MM.1S (cell line): ENCODE results near the gene ZNF862.

Experiments used
- DNase-seq: peaks from one replicate; pipeline ENCODE4 v3.0.0-alpha.2; 2015
- H2AFZ ChIP-seq: fragments of 300-600 bp; sonication (generic); 2 replicates; pipeline ENCODE4 v1.6.0; 2016; ENCODE audit warnings: antibody characterized with exemption, low read length
- H3F3A ChIP-seq: fragments of 300-600 bp; sonication (generic); 2 replicates; pipeline ENCODE4 v1.6.1; 2016; ENCODE audit warnings: mild to moderate bottlenecking, antibody characterized with exemption, low read length, moderate library complexity, mixed read lengths; ENCODE audit not compliant: insufficient read depth
- H3K27ac ChIP-seq: fragments of 300-600 bp; sonication (generic); 2 replicates; pipeline ENCODE4 v1.5.1; 2016; ENCODE audit warnings: mild to moderate bottlenecking, low read length
- H3K27me3 ChIP-seq: fragments of 300-600 bp; sonication (generic); replicated peaks from 2 replicates; pipeline ENCODE4 v1.6.0; 2016; ENCODE audit warnings: low read length; ENCODE audit not compliant: insufficient read depth
- H3K36me3 ChIP-seq: fragments of 300-600 bp; sonication (generic); replicated peaks from 2 replicates; pipeline ENCODE4 v1.6.1; 2016; ENCODE audit warnings: mild to moderate bottlenecking, low read length, mixed read lengths; ENCODE audit not compliant: insufficient read depth
- H3K4me1 ChIP-seq: fragments of 300-600 bp; sonication (generic); 2 replicates; pipeline ENCODE4 v1.6.1; 2016; ENCODE audit warnings: low read length, mixed read lengths
- H3K4me2 ChIP-seq: fragments of 300-600 bp; sonication (generic); 2 replicates; pipeline ENCODE4 v1.6.0; 2016; ENCODE audit warnings: low read depth, low read length
- H3K4me3 ChIP-seq: fragments of 300-600 bp; sonication (generic); 2 replicates; pipeline ENCODE4 v1.5.1; 2016; ENCODE audit warnings: low read length, mixed read lengths
- H3K79me2 ChIP-seq: fragments of 300-600 bp; sonication (generic); 2 replicates; pipeline ENCODE4 v1.6.1; 2016; ENCODE audit warnings: mixed run types, low read length, mixed read lengths
- H3K9ac ChIP-seq: fragments of 300-600 bp; sonication (generic); 2 replicates; pipeline ENCODE4 v1.6.1; 2016; ENCODE audit warnings: low read length, mixed read lengths
- H3K9me2 ChIP-seq: fragments of 300-600 bp; sonication (generic); replicated peaks from 2 replicates; pipeline ENCODE4 v1.6.1; 2016; ENCODE audit warnings: mild to moderate bottlenecking, low read length, mixed read lengths; ENCODE audit not compliant: insufficient read depth
- H3K9me3 ChIP-seq: fragments of 300-600 bp; sonication (generic); replicated peaks from 2 replicates; pipeline ENCODE4 v1.6.1; 2016; ENCODE audit warnings: mild to moderate bottlenecking, low read length, mixed read lengths; ENCODE audit not compliant: insufficient read depth
- H4K20me1 ChIP-seq: fragments of 300-600 bp; sonication (generic); 2 replicates; pipeline ENCODE4 v1.6.1; 2016; ENCODE audit warnings: mild to moderate bottlenecking, low read length, moderate library complexity, mixed read lengths; ENCODE audit not compliant: insufficient read depth
- EZH2 ChIP-seq: fragments of 300-600 bp; sonication (generic); optimal IDR thresholded peaks from 2 replicates; pipeline ENCODE3; 2017; ENCODE audit warnings: low read depth, mild to moderate bottlenecking, antibody characterized with exemption, low read length, mixed read lengths
- EZH2phosphoT487 ChIP-seq: fragments of 300-600 bp; sonication (generic); IDR thresholded peaks from 2 replicates; pipeline ENCODE4 v1.6.1; 2018; ENCODE audit warnings: antibody characterized with exemption, low read length
- TF ChIP-seq, protein P1 (sequence below): fragments of 300-600 bp; sonication (generic); IDR thresholded peaks from 2 replicates; pipeline ENCODE4 v1.5.1; 2016; ENCODE audit warnings: antibody characterized with exemption, low read length, mixed read lengths

The ZNF862 gene

DNA sequence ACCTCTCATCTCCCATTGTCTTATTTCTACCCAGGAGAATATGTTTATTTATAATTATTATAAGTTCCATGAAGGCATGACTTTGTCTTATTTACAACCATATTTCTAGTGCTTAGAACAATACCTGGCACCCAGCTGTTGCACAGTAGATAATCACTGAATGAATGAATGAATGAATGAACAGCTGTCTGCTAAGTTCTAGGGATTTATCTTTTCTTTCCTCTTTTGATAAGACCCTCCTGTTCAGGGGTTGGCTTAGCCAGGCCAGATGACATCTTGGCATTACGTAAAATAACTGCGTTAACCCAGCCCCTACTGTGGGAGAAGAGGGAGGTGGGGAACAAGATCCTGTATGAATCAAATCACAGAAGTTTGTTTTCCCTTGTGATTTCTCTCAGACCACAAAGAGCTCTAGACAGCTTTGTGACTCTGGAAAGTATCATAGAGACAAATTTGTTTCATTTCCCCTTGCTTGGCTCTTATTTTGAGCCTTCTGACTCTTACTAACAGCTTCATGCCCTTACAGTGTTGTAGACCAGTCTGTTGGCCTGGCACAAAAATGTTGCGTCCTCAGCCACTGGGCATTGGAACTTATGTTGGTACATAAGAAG lies 8.4 kb downstream of the ZNF862 start:
- no peak for TF ChIP-seq EZH2
- TF ChIP-seq, protein P1, sequence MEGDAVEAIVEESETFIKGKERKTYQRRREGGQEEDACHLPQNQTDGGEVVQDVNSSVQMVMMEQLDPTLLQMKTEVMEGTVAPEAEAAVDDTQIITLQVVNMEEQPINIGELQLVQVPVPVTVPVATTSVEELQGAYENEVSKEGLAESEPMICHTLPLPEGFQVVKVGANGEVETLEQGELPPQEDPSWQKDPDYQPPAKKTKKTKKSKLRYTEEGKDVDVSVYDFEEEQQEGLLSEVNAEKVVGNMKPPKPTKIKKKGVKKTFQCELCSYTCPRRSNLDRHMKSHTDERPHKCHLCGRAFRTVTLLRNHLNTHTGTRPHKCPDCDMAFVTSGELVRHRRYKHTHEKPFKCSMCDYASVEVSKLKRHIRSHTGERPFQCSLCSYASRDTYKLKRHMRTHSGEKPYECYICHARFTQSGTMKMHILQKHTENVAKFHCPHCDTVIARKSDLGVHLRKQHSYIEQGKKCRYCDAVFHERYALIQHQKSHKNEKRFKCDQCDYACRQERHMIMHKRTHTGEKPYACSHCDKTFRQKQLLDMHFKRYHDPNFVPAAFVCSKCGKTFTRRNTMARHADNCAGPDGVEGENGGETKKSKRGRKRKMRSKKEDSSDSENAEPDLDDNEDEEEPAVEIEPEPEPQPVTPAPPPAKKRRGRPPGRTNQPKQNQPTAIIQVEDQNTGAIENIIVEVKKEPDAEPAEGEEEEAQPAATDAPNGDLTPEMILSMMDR, result no peak
- TF ChIP-seq EZH2phosphoT487, result no peak
- Histone ChIP-seq H3K9me2 (no peaks in the 10 kb centered on the region), H4K20me1 (no peaks in the 10 kb centered on the region), H3F3A (no peaks in the 10 kb centered on the region), H3K79me2 (no peaks in the 10 kb centered on the region), H3K4me3 (no peak overlapping the region), H3K9me3 (no peaks in the 10 kb centered on the region), H3K36me3 (no peaks in the 10 kb centered on the region), H3K4me1 (no peaks in the 10 kb centered on the region), H3K27me3 (no peaks in the 10 kb centered on the region), H3K9ac (no peak overlapping the region), H3K27ac (no peak overlapping the region), H2AFZ (no peak overlapping the region), H3K4me2 (no peak overlapping the region)
- no peak for DNase-seq

DNA sequence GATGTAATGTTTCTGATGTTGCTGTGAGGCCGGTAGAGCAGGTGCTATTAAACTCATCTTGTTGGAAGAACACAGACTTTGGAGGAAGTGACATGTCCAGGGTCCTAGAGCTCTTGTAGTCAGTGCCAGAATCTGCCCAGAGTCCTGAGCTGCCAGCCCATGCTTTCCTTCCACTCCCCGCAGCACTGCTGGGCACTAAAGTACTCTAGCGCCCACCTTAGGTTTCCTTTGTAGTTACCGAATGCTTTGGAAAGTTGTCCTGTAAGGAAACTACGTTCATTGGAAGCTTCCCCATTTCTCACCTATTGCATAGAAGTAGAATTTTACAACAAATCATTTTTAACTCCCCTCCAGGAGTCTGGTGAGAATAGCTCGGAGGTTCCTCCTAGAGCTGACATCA lies 11.0 kb downstream of the ZNF862 start:
- TF ChIP-seq EZH2, result no peak
- TF ChIP-seq, protein P1, result no peak
- TF ChIP-seq EZH2phosphoT487, result no peak
- Histone ChIP-seq H3K9ac (no peak overlapping the region), H3K4me3 (no peak overlapping the region), H3K4me1 (no peaks in the 10 kb centered on the region), H3K27me3 (no peaks in the 10 kb centered on the region), H3K9me2 (no peaks in the 10 kb centered on the region), H4K20me1 (no peaks in the 10 kb centered on the region), H3K9me3 (no peaks in the 10 kb centered on the region), H3K4me2 (no peak overlapping the region), H3K36me3 (no peaks in the 10 kb centered on the region), H3F3A (no peaks in the 10 kb centered on the region), H2AFZ (no peak overlapping the region), H3K27ac (no peak overlapping the region), H3K79me2 (no peaks in the 10 kb centered on the region)
- DNase-seq, result no peak

DNA sequence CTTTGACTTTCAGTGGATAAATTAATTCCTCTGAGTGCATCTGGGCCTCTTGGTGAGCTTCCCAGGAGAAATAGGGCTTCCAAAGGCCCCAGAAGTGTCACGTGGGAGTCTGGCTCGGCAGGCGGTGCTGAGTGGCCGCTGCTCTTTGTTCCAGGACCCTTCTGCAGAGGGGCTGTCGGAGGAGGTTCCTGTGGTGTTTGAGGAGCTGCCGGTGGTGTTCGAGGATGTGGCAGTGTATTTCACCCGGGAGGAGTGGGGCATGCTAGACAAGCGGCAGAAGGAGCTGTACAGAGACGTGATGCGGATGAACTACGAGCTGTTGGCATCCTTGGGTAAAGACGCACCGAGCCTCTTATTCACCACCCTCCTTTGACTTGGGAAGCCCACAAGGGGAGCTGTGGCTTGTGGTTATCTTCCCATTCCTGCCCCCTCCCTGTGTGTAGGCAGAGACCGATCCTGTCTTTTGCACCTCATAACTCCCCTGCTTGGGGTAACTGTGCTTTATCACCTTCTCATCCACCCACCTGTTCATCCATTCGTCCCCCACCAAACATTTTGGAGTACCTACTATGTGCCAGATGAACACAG lies 11.9 kb downstream of the ZNF862 start:
- Histone ChIP-seq H3K4me2 (no peak overlapping the region), H3F3A (no peaks in the 10 kb centered on the region), H2AFZ (no peak overlapping the region), H3K9me3 (no peaks in the 10 kb centered on the region), H3K27ac (no peak overlapping the region), H3K9me2 (no peaks in the 10 kb centered on the region), H4K20me1 (no peaks in the 10 kb centered on the region), H3K36me3 (no peaks in the 10 kb centered on the region), H3K27me3 (no peaks in the 10 kb centered on the region), H3K4me1 (no peaks in the 10 kb centered on the region), H3K4me3 (no peak overlapping the region), H3K79me2 (no peaks in the 10 kb centered on the region), H3K9ac (no peak overlapping the region)
- no peak for DNase-seq
- TF ChIP-seq EZH2, result no peak
- TF ChIP-seq, protein P1, result no peak
- no peak for TF ChIP-seq EZH2phosphoT487
